HepG2 (cell line): ENCODE measurements around the gene TIMM8B. TPM values are rescaled to one million over a fixed set of nuclear protein-coding genes. Genes with fewer than 3 reads are reported as not detected.

Experiments used
- CEBPZ ChIP-seq: IDR thresholded peaks from 2 replicates; pipeline ENCODE4 v1.6.1; 2012; ENCODE audit warnings: low read length, improper control_type of control experiment
- ELF1 ChIP-seq: sonication (generic); formaldehyde crosslinking; IDR thresholded peaks from 2 replicates; pipeline ENCODE4 v1.4.0; 2020; ENCODE audit warnings: missing genetic modification reagents
- FOXO1 ChIP-seq: sonication (generic); formaldehyde crosslinking; IDR thresholded peaks from 2 replicates; pipeline ENCODE4 v1.4.0; 2020; ENCODE audit warnings: missing genetic modification reagents
- FOXP1 ChIP-seq, 2 experiments: fragments of 450-650 bp in 1 of 2; IDR thresholded peaks; 2 replicates each; pipeline ENCODE4 v1.6.1; 2017 to 2018; ENCODE audit warnings: antibody characterized with exemption in 1 of 2
- IRF9 ChIP-seq: sonication (generic); formaldehyde crosslinking; IDR thresholded peaks from 2 replicates; pipeline ENCODE4 v1.8.0; 2022; ENCODE audit warnings: missing genetic modification reagents, mild to moderate bottlenecking, borderline replicate concordance
- KLF15 ChIP-seq: sonication (generic); formaldehyde crosslinking; IDR thresholded peaks from 2 replicates; pipeline ENCODE4 v1.8.1; 2023; ENCODE audit warnings: borderline replicate concordance, mild to moderate bottlenecking, inconsistent platforms, missing genetic modification reagents, mixed read lengths
- POLR2AphosphoS5 ChIP-seq: IDR thresholded peaks from 2 replicates; pipeline ENCODE4 v1.6.1; 2012; ENCODE audit warnings: low read depth, low read length
- RAD21 ChIP-seq: fragments of 450-650 bp; formaldehyde crosslinking; IDR thresholded peaks from 2 replicates; pipeline ENCODE4 v1.5.0; 2020; ENCODE audit warnings: mild to moderate bottlenecking
- SIN3A ChIP-seq: IDR thresholded peaks from 2 replicates; pipeline ENCODE4 v1.6.1; 2011; ENCODE audit warnings: low read depth, mild to moderate bottlenecking, control low read depth, low read length, borderline replicate concordance
- TBX2 ChIP-seq: sonication (generic); formaldehyde crosslinking; IDR thresholded peaks from 2 replicates; pipeline ENCODE4 v1.5.0; 2020; ENCODE audit warnings: missing genetic modification reagents, mild to moderate bottlenecking, borderline replicate concordance
- TCF7 ChIP-seq: sonication (generic); IDR thresholded peaks from 2 replicates; pipeline ENCODE4 v1.6.1; 2016; ENCODE audit warnings: antibody characterized with exemption, low read depth
- ZBTB20 ChIP-seq: sonication (generic); formaldehyde crosslinking; IDR thresholded peaks from 2 replicates; pipeline ENCODE4 v1.8.1; 2023; ENCODE audit warnings: missing genetic modification reagents, low read depth, mild to moderate bottlenecking, borderline replicate concordance
- ZBTB38 ChIP-seq: sonication (generic); formaldehyde crosslinking; IDR thresholded peaks from 2 replicates; pipeline ENCODE4 v1.5.1; 2020; ENCODE audit warnings: mild to moderate bottlenecking, missing genetic modification reagents
- ZBTB39 ChIP-seq: sonication (generic); formaldehyde crosslinking; IDR thresholded peaks from 2 replicates; pipeline ENCODE4 v1.5.0; 2020; ENCODE audit warnings: missing genetic modification reagents
- ZNF225 ChIP-seq: sonication (generic); formaldehyde crosslinking; IDR thresholded peaks from 2 replicates; pipeline ENCODE4 v1.4.0; 2020; ENCODE audit warnings: mild to moderate bottlenecking, missing genetic modification reagents
- ZNF430 ChIP-seq: sonication (generic); formaldehyde crosslinking; IDR thresholded peaks from 2 replicates; pipeline ENCODE4 v1.9.0; 2021; ENCODE audit warnings: mild to moderate bottlenecking, missing genetic modification reagents
- ZNF562 ChIP-seq: sonication (generic); formaldehyde crosslinking; IDR thresholded peaks from 2 replicates; pipeline ENCODE4 v1.8.0; 2022; ENCODE audit warnings: missing genetic modification reagents, borderline replicate concordance
- ZNF580 ChIP-seq: IDR thresholded peaks from 2 replicates; pipeline ENCODE4 v1.6.1; 2016; ENCODE audit warnings: low read depth, borderline replicate concordance
- ZNF598 ChIP-seq: sonication (generic); formaldehyde crosslinking; IDR thresholded peaks from 2 replicates; pipeline ENCODE4 v1.5.1; 2020; ENCODE audit warnings: mild to moderate bottlenecking, missing genetic modification reagents, borderline replicate concordance
- ZNF629 ChIP-seq: sonication (generic); formaldehyde crosslinking; conservative IDR thresholded peaks from 2 replicates; pipeline ENCODE4 v1.5.0; 2020; ENCODE audit warnings: missing genetic modification reagents
- ZNF678 ChIP-seq: sonication (generic); formaldehyde crosslinking; IDR thresholded peaks from 2 replicates; pipeline ENCODE4 v1.4.0; 2020; ENCODE audit warnings: mild to moderate bottlenecking, missing genetic modification reagents
- polyA plus RNA-seq, 8 experiments: library from polyadenylated mRNA; depleted of rRNA in 3 of 8; stranded (reverse) in 7 of 8; unstranded in 1 of 8; fragments of >200 nt; fragmentation: Illumina TruSeq in 4 of 8; extraction: Trizol in 4 of 8; gene quantifications; 2 replicates each; pipeline versions ENCODE4 v1.2.1 to v1.2.3, GENCODE V29; 2011 to 2016; ENCODE audit warnings: low read depth in 4 of 8, missing spikeins in 1 of 8, mixed read lengths in 1 of 8; ENCODE audit not compliant: insufficient read depth in 1 of 8
- total RNA-seq, 5 experiments: library from RNA; depleted of rRNA; stranded (reverse); fragments of >200 nt; fragmentation: Illumina TruSeq; extraction: Trizol; gene quantifications; 2 replicates each; pipeline ENCODE4 v1.2.3, GENCODE V29; 2016; ENCODE audit warnings: low read depth in 1 of 5

TIMM8B gene
- total and polyA plus RNA-seq, 2 of the 13 experiments (the other 11 are each of a cell fraction or from before 2014, with no cell fraction given): 84.5 to 98.3 TPM

GRCh38 chr11:112086422-112087191, at the start of gene TIMM8B, which contains the start of gene SDHD (continued):
- TF ChIP-seq ZBTB20 (peak; percentile 72; the same call in 1 of the 2 replicates), TBX2 (CRISPR knock-in tag) (peak; percentile 73; the same call in 1 of the 2 replicates), ZNF678 (CRISPR knock-in tag) (no peak), ZNF580 (CRISPR knock-in tag) (peak; percentile 60; the same call in 1 of the 2 replicates), ZBTB39 (no peak), ZNF430 (CRISPR knock-in tag) (no peak; the same call in 1 of the 2 replicates), CEBPZ (no peak), SIN3A (peak; percentile 92; the same call in 1 of the 2 replicates), ZNF225 (CRISPR knock-in tag) (peak; percentile 82; the same call in 1 of the 2 replicates), POLR2AphosphoS5 (peak; percentile 96), FOXP1 (IDR thresholded peaks at IDR 0.05) (no peak), FOXP1 (CRISPR knock-in tag; IDR thresholded peaks at IDR 0.05) (peak; percentile 41; the same call in 1 of the 2 replicates), KLF15 (CRISPR knock-in tag) (no peak; the same call in 1 of the 2 replicates), RAD21 (CRISPR knock-in tag) (peak; percentile 52), ZNF598 (no peak; the same call in 1 of the 2 replicates), TCF7 (no peak), ELF1 (peak; percentile 98), ZNF562 (peak; percentile 59; the same call in 1 of the 2 replicates), ZNF629 (CRISPR knock-in tag) (no peak), ZBTB38 (peak; percentile 75; the same call in 1 of the 2 replicates), FOXO1 (CRISPR knock-in tag) (peak; percentile 74), IRF9 (CRISPR knock-in tag) (peak; percentile 87)
